ENCODE measurements around the gene RANBP17. TPM values are rescaled to one million over a fixed set of nuclear protein-coding genes. Genes with fewer than 3 reads are reported as not detected.
A peak's percentile ranks its signal among the peaks of the same experiment; 100 is the strongest.

The RANBP17 gene
- total RNA-seq = 10 to 100 TPM; 12.6 to 81.4 (median 23.9) TPM

DNA sequence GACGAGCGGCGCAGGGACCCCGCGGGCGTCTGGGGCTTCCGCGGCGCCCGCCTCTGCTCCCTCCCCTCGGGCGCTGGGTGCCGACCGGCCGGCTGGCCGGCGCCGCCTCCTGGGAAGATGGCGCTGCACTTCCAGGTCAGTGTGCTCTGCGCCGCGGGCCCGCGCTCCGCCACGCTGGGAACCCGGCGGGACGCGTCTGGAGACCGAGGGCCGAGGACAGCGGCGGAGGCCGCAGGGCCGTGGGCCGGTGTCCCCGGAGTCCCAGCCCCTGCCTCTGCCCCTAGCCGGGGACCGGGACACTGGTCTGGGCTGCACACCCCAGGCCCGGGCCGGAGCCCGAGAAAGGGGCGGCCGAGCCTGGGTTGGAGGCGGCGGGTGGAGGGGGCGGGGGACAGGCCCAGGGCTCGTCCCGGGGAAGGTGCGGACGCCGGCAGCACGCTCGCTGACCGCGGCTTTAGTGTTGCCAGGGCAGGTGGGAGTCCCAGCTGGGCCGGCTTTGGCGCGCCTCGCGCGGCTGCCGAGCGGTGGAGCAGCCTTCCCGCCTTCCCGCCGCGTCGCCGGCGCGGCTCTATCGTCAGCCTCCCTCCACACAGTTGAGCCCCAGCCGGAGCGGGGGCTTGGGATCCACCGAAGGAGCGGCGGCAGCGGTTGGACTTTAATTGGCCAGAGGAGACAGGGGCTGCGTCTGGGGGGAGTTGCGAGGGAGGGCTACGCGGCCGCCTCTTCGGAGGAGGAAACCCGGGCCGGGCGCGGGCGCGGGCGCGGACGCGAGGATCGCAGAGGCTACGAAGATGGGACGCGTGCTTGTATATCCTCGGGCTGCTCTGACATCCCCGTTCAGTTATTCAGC, at the start of gene RANBP17:
RANBP17 (plus strand) TSS at position 102 of the 850 bp plus-strand sequence.
- Histone ChIP-seq H3K4me1 (peaks cover 0 to 20% (median 6%) of the 10 kb centered on the region in 4 donors), H3K36me3 (no peaks in the 10 kb centered on the region), H3K27me3 (peaks cover 0 to 7% (median 2%) of the 10 kb centered on the region in 4 donors), H3K27ac (peak within 1 kb of the TSS; percentile 49 to 87 (median 70)), H3K4me3 (peak within 1 kb of the TSS; percentile 68 to 83 (median 74)), H3K9me3 (peaks cover 0 to 15% (median 11%) of the 10 kb centered on the region in 4 donors)
- ATAC-seq (ENCODE audit: low FRiP score in 2 of 2) (peak; percentile 83 to 88), DNase-seq (peak; percentile 59 to 92)
- 5 to 15% methylated on average over 16 to 40 of the region's 102 CpGs for WGBS, 2 donors
- no peak for TF ChIP-seq EP300 (IDR thresholded peaks at IDR 0.05)
- no peak for TF ChIP-seq POLR2AphosphoS5 (IDR thresholded peaks at IDR 0.05)
- TF ChIP-seq POLR2A (IDR thresholded peaks at IDR 0.05) = peak in 2 of 4 donors; percentile 32 to 35
- TF ChIP-seq, protein P1, sequence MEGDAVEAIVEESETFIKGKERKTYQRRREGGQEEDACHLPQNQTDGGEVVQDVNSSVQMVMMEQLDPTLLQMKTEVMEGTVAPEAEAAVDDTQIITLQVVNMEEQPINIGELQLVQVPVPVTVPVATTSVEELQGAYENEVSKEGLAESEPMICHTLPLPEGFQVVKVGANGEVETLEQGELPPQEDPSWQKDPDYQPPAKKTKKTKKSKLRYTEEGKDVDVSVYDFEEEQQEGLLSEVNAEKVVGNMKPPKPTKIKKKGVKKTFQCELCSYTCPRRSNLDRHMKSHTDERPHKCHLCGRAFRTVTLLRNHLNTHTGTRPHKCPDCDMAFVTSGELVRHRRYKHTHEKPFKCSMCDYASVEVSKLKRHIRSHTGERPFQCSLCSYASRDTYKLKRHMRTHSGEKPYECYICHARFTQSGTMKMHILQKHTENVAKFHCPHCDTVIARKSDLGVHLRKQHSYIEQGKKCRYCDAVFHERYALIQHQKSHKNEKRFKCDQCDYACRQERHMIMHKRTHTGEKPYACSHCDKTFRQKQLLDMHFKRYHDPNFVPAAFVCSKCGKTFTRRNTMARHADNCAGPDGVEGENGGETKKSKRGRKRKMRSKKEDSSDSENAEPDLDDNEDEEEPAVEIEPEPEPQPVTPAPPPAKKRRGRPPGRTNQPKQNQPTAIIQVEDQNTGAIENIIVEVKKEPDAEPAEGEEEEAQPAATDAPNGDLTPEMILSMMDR (IDR thresholded peaks at IDR 0.05) = peak in 1 of 6 experiments; percentile 15

DNA sequence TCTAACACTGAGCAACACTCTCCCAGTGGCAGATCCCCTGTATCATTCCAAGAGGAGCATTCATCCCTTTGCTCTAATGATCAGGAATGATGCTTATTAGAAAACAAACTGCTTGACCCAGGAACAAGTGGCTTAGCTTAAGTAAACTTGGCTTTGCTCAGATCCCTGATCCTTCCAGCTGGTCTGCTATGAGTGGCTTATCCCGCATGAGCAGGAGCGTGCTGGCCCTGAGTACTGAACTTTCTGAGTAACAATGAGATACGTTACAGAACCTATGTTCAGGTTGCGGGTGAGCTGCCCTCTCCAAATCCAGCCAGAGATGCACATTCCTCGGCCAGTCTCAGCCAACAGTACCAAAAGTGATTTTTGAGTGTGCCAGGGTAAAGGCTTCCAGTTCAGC, 48.6 kb upstream of the RANBP17 start:
- no peaks in the 10 kb centered on the region for H3K9me3 ChIP-seq
- no peaks in the 10 kb centered on the region for H3K4me1 ChIP-seq
- 84 to 95% methylated on average over 5 of the region's 5 CpGs for WGBS, 2 donors
- no peaks in the 10 kb centered on the region for H3K27me3 ChIP-seq
- ATAC-seq (ENCODE audit: low FRiP score in 2 of 2) = no peak
- DNase-seq = no peak
- TF ChIP-seq EP300 (IDR thresholded peaks at IDR 0.05) = no peak
- no peak for TF ChIP-seq POLR2A (IDR thresholded peaks at IDR 0.05)
- TF ChIP-seq POLR2AphosphoS5 (IDR thresholded peaks at IDR 0.05) = no peak
- TF ChIP-seq, protein P1 (IDR thresholded peaks at IDR 0.05) = no peak
- H3K27ac ChIP-seq = no peak overlapping the region
- no peaks in the 10 kb centered on the region for H3K36me3 ChIP-seq
- H3K4me3 ChIP-seq = no peak overlapping the region

DNA sequence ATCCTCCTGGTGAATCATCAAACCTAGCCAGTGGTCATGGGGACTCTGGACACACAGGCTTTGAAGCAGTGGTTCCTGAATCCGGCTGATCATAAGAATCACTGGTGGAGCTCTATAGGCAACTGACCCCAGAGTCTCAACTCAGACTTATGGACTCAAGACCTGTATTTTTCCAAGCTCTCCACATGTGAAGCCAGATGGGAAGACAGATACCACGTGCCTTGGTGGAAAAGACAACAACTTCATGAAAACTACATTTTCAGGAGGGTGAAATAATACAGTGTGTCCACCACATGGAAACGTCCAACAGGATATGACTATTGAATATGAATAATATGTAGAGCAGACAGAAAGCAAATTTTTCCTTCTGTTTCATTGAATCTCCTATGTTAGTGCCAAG, 44.6 kb upstream of the RANBP17 start:
- DNase-seq = no peak
- Histone ChIP-seq H3K4me3 (no peak overlapping the region), H3K9me3 (no peaks in the 10 kb centered on the region), H3K27ac (no peak overlapping the region), H3K36me3 (no peaks in the 10 kb centered on the region), H3K4me1 (peaks cover 0 to 4% (median 0%) of the 10 kb centered on the region in 4 donors), H3K27me3 (no peaks in the 10 kb centered on the region)
- no peak for ATAC-seq (ENCODE audit: low FRiP score in 2 of 2)
- WGBS, 2 donors = 85 to 90% methylated on average over 3 of the region's 3 CpGs
- TF ChIP-seq POLR2A (IDR thresholded peaks at IDR 0.05) (no peak), POLR2AphosphoS5 (IDR thresholded peaks at IDR 0.05) (no peak), EP300 (IDR thresholded peaks at IDR 0.05) (no peak)
- TF ChIP-seq, protein P1 (IDR thresholded peaks at IDR 0.05) = no peak

DNA sequence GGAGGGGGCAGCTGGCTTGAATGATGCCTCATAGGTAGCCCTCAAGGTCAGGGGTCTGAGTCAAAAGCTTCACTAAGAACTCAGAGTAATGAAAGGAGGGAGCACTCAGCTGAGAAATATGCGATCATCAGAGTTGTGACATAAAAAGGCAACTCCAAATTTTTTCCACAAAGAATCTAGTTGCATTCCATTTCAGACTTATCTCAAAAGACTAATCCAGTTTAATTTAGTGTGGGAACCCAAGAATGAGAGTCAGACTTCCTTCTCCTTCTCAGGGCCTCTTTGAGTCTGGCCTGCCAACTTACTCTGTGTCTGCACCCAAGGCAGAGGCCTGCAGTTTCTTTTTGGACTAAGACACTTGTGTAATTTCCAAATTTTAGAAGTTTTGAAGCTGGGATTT, 43.6 kb upstream of the RANBP17 start:
- no peak overlapping the region for H3K27ac ChIP-seq
- 77 to 89% methylated on average over 1 of the region's 1 CpG for WGBS, 2 donors

More for the DNA sequence above, 43.6 kb upstream of the RANBP17 start:
- TF ChIP-seq POLR2A (IDR thresholded peaks at IDR 0.05) (no peak), POLR2AphosphoS5 (IDR thresholded peaks at IDR 0.05) (no peak), EP300 (IDR thresholded peaks at IDR 0.05) (no peak)
- TF ChIP-seq, protein P1 (IDR thresholded peaks at IDR 0.05) = no peak
- Histone ChIP-seq H3K36me3 (no peaks in the 10 kb centered on the region), H3K9me3 (no peaks in the 10 kb centered on the region), H3K4me3 (no peak overlapping the region), H3K4me1 (peaks cover 0 to 4% (median 0%) of the 10 kb centered on the region in 4 donors), H3K27me3 (no peaks in the 10 kb centered on the region)
- DNase-seq = no peak
- ATAC-seq (ENCODE audit: low FRiP score in 2 of 2) = no peak
